RWPE1 (cell line): ENCODE results near the gene EPHA5.

Experiments
- CTCF ChIA-PET: fragments of 350-600 bp; sonication (Branson Sonifier 250); formaldehyde crosslinking; extraction: SDS; loops from one replicate; lab custom pipeline; 2021; lab: Yijun Ruan, JAX
- POLR2A ChIA-PET: fragments of 400-600 bp; formaldehyde crosslinking; extraction: SDS; loops from one replicate; lab custom pipeline; 2020; ENCODE audit warnings: antibody characterized with exemption; ENCODE audit not compliant: low non-redundant PET; lab: Yijun Ruan, JAX
- DNase-seq: peaks from one replicate; pipeline ENCODE4 v3.0.0; 2012; ENCODE audit warnings: low spot score
- H3K27ac ChIP-seq: fragments of 450-650 bp; 2 replicates; pipeline ENCODE4 v1.5.1; 2017
- CTCF ChIP-seq: fragments of 450-650 bp; conservative IDR thresholded peaks from 2 replicates; pipeline ENCODE4 v1.5.1; 2017; ENCODE audit warnings: low read depth, mild to moderate bottlenecking

Gene EPHA5

GRCh38 chr4:65669111-65670019 is 924 bp downstream of the EPHA5 start:
- no peak for DNase-seq
- no peak for TF ChIP-seq CTCF
- H3K27ac ChIP-seq, result peak overlapping the region; percentile 86
- ChIA-PET POLR2A (no interaction called here), CTCF (interaction anchor here (0.7 kb wide), 1 partner anchor 14 kb away, joined by 3 read pairs; no protein-coding TSS in a partner anchor)

GRCh38 chr4:65668201-65669089 is 1.8 kb downstream of the EPHA5 start:
- POLR2A ChIA-PET, result no interaction called here
- CTCF ChIA-PET, result interaction anchor here (0.7 kb wide), 1 partner anchor 15 kb away, joined by 3 read pairs; no protein-coding TSS in a partner anchor

GRCh38 chr4:65667506-65668041 is 2.7 kb downstream of the EPHA5 start:
- no peak for DNase-seq
- no peak overlapping the region for H3K27ac ChIP-seq
- no peak for TF ChIP-seq CTCF
- POLR2A ChIA-PET, result no interaction called here
- CTCF ChIA-PET, result no interaction called here

More at GRCh38 chr4:65668201-65669089, 1.8 kb downstream of the EPHA5 start:
- peak overlapping the region; percentile 86 for H3K27ac ChIP-seq
- no peak for DNase-seq
- TF ChIP-seq CTCF, result no peak

- CTCF ChIA-PET, result no interaction called here
- no peak for DNase-seq
- H3K27ac ChIP-seq, result no peak overlapping the region
- POLR2A ChIA-PET, result no interaction called here
- TF ChIP-seq CTCF, result no peak
Observed at GRCh38 chr4:65665771-65666523, 4.3 kb downstream of the EPHA5 start.

GRCh38 chr4:65661471-65661870 is 8.8 kb downstream of the EPHA5 start:
- H3K27ac ChIP-seq, result no peak overlapping the region; the same call in 1 of the 2 replicates
- CTCF ChIA-PET, result no interaction called here
- no peak for DNase-seq
- POLR2A ChIA-PET, result no interaction called here
- TF ChIP-seq CTCF, result no peak
